Endometrial microvascular endothelial cells (primary cell): ENCODE results near the gene IGFALS. TPM values are rescaled to one million over a fixed set of nuclear protein-coding genes. Genes with fewer than 3 reads are reported as not detected.

Source experiments
- in situ Hi-C: cut with HindIII; loops from 2 replicates; pipeline ENCODE4 v1.10.0; 2017; ENCODE audit warnings: low sequenced_read_pairs, low pct_unique_long_range_greater_than_20kb; ENCODE audit errors: inconsistent ontology term
- total RNA-seq: library from RNA; depleted of rRNA; stranded (reverse); fragments of >200 nt; gene quantifications from one replicate; pipeline ENCODE4 v1.2.3, GENCODE V29; 2015; ENCODE audit errors: inconsistent ontology term

IGFALS gene
- not detected for total RNA-seq

DNA sequence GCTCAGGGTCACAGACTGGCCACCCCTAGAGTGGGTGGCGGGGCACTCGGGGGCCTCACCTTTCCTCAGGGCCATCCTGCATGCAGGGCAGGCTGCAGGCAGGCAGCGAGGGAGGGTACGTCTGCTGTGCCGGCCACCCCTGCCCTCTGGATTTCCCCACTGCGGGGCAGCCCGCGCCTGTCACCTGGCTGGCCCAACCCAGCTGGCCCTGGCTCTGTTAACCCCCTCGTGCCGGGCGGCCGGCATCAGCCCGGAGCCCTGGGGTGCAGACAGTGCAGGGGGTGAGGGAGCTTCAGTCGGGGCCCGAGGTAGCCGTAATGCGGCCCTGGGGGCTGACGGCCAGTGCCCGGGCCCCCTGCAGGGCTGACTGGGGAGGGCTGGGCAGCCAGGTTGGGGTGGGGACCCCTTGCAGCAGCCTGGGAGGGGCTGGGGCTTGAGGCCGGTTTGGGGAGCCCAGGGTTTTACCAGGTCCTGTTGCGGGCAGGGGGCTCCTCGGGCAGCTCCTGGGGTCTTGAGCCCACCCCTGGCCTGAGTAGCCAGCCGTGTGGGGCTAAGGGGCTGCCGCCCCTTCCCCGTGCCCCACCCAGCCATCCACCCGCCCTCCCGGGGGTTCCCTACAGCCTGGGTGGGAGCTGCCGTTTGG lies at the start of gene IGFALS:
Gene IGFALS (minus strand): TSS at position 128 of the 643 bp plus-strand sequence. CDS start 53 bp downstream, at position 75.
- in situ Hi-C loops, result no loop called here

DNA sequence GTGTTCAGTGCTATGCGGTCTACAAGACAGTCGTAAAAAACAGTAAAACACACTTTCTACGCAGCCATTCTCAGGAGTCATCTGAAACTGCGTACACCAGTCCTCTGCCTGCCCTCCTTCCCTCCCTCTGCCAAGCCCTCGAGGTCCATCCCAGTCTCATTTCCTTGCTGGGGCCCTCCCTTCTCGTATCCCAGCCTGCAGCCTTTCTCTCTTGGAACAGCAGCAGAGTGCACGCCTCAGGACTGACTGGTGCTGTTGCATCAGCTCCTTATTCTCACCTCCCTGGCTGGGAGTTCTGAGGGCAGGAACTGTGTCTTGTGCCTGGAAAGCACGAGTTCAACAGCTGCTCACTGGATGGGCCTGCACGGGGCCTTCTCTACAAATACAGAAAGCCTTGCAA lies 46.0 kb upstream of the IGFALS start:
- in situ Hi-C loops, result no loop called here

- in situ Hi-C loops, result no loop called here
Measured at GRCh38 chr16:1834096-1834495, 40.6 kb upstream of the IGFALS start.

GRCh38 chr16:1832838-1833454 lies 39.4 kb upstream of the IGFALS start:
- in situ Hi-C loops, result no loop called here

- in situ Hi-C loops, result no loop called here
Measured at GRCh38 chr16:1831186-1832075, 37.9 kb upstream of the IGFALS start.

- in situ Hi-C loops, result no loop called here
Measured at GRCh38 chr16:1830213-1830612, 36.7 kb upstream of the IGFALS start.

DNA sequence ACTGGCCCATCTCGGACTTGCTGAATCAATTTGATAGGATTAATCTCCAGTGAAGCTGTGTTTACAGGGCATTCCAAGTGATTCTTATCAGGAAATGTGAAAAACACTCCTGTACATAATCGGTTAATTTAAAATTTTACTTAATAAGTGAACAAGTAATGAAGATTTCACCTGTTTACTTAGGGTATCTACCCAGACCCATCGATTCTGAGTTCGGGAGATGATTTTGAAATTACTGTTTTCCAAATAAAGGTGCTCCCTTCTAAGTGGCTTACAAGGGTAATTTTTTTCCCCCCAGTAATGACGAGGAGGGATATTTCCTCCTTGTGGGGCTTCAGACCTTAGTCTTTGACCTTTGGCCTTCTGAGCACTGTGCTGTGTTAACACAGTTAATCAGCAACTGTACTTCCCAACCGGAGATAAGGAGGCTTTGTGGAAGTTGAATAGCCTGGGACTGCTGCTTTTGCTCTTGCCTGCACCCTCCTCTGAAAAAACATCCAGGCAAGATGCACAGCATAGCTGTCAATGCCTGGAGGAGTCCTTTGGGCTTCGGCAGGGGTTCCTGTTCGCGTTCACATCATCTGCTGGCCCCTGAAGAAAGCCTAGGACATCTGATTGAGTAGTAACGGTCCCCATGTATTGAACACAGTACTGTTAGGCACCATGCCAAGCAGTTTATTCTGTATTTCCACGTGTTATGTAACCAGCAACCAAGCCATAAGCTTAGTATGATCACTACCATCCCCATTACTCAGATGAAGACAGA lies 35.3 kb upstream of the IGFALS start:
- in situ Hi-C loops, result no loop called here

DNA sequence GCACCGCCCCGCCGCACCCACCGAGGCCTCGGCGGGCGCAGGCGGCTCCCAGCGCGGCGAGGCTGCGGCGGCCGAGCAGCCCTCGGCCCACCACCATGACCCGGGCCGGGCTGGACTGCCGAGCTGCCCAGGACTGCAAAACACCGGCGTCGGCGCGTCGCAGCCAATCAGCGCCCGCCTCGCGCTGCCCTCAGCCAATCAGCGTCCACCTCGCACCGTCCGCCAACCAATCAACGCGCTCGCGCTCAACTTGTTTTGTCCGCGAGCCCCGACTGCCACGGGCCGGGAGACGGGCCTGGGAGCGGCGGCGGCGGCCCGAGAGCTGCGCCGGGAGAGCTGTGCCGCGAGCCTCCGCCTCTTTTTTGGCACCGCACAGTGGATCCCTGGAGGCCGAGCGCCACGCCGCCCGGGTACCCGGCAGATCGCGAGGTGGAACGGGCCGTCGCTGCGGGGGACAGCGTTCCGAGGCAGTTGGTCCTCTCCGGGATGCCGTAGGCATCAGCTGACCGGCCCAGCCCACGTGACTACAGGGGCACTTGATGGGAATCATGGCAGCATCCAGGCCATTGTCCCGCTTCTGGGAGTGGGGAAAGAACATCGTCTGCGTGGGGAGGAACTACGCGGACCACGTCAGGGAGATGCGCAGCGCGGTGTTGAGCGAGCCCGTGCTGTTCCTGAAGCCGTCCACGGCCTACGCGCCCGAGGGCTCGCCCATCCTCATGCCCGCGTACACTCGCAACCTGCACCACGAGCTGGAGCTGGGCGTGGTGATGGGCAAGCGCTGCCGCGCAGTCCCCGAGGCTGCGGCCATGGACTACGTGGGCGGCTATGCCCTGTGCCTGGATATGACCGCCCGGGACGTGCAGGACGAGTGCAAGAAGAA lies 33.4 kb upstream of the IGFALS start, which contains the start of the genes FAHD1 and HAGH:
Gene FAHD1 (plus strand): TSS at position 516 of the 883 bp plus-strand sequence. CDS start 33 bp downstream, at position 549.
Gene HAGH (minus strand): TSS at position 135 of the 883 bp plus-strand sequence. CDS start 38 bp downstream, at position 97.
- in situ Hi-C loops, result no loop called here

GRCh38 chr16:1825864-1826690 lies 32.6 kb upstream of the IGFALS start:
- in situ Hi-C loops, result no loop called here

DNA sequence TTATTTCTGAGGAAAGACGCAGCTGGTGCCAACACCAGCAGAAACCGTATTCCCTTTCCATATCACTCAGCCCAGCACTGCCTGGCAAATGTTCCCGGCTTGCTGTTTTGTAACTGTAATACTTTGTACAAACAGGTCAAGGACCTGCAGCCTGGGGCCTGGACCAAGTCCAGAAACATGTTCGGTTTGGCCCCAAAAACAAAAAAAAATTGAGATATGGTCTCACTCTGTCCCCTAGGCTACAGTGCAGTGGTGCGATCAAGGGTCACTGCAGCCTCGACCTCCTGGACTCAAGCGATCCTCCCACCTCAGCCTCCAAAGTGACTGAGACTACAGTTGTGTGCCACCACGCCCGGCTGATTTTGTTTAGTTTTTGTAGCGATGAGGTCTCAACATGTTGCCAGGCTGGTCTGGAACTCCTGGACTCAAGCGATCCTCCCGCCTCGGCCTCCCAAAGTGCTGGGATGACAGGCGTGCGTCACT lies 31.9 kb upstream of the IGFALS start:
- in situ Hi-C loops, result no loop called here

DNA sequence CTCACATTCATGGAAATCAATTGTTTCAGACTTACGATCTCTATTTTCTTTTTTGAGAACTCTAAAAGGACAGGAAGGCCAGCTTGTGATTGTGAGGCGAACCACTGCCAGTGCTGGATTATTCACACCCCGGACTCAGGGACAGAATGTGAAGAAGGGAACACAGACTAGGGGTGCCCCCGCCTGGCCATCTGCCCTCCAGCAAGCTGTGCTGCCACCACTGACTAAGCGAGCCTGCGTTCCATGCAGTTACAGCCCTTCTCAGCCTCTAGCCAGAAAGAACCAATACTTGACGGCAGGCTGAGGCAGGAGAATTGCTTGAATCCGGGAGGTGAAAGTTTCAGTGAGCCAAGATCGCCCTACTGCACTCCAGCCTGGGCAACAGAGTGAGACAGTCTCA lies 30.3 kb upstream of the IGFALS start:
- in situ Hi-C loops, result no loop called here

DNA sequence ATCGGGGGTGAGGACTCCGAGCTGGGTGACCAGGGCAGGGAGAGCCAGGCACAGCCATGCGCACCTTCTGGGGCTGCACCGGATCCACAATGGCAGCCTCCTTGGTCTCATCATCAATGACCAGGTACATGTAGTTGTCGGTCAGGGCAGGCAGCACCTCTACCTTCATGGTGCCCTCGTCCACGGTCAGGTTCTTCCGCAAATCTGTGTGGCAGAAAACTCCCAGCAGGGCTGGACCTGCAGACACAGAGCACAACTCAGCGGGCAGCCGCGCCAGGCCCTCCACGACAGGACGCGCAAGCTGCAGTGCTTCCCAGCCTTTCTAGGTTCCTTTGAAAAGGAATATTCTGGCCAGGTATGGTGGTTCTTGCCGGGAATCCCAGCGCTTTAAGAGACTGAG lies 29.3 kb upstream of the IGFALS start:
- in situ Hi-C loops, result no loop called here

DNA sequence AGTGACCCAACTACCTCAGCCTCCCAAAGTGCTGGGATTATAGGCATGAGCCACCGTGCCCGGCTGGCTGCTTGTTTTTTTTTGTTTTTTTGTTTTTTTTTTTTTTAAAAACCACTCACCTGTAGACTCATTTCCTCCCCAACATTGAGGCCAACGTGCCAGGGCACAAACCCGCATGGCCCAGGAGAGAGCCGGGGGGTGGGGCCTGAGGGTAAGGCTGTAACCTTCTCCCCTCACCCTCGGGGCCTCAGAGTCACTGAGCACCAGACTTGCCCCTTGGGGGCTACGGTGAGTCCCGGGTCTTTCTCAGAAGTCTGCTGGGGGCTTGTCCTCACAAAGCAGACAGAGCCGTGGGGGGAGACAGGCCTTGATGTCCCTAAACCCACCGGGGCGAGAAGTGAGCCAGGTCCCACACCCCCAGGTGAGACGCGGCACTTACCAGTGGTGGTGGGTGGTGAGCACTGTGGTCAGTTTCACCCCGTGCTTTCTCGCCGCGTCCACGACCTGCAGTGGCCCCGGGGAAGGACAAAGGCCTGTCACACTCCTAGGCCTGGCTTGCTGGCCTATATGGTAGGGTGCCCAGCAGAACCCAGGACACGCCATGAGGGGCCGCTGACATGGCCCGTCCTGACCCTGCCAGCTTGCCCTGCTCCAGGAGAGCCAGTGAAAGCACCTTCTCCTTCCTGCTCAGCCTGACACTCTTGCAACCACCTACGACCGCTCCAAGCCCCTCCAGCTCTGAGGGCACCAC lies 28.5 kb upstream of the IGFALS start:
- in situ Hi-C loops, result no loop called here

DNA sequence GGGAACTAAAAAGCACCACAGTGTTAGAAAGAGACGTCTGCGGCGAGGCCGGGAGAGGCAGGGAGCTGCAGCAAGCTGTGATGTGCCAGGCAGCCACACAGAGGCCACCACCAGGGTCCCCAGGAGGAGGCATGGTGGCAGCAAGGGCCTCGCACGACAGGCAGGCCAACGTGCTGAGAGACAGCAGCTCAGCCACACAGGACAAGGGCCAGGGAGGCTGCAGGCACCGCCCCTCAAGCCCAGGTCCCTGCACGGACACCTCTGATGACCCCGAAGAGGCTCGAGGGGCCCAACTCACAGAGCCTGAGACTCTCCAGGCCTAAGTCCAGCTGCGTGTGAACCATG lies 27.4 kb upstream of the IGFALS start:
- in situ Hi-C loops, result no loop called here

GRCh38 chr16:1820096-1820945 lies 26.8 kb upstream of the IGFALS start:
- in situ Hi-C loops, result no loop called here

DNA sequence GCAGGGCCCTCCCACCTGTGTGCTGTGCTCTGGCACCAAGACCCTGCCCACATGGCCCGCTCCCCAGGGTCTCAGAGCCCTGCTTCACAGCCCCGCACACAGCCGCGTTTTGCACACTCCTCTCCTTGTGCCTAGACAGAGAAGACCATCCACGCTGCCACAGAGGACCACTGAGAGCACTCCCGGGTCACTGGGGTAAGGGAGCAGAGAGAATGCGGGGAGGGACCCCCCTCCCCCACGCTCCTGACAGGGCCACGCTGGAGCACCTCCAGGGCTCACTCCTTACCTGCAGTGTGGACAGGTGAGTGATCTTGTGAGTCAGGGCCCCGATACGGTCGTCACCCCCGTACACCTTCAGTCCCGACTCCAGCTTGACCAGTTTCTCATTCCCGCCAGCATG lies 26.1 kb upstream of the IGFALS start:
- in situ Hi-C loops, result no loop called here
